Measurements from ENCODE around the gene DNM2. TPM values are rescaled to one million over a fixed set of nuclear protein-coding genes. Genes with fewer than 3 reads are reported as not detected.

DNM2 gene
- total RNA-seq, 1 experiment from 2014 or later: 188 TPM

DNA sequence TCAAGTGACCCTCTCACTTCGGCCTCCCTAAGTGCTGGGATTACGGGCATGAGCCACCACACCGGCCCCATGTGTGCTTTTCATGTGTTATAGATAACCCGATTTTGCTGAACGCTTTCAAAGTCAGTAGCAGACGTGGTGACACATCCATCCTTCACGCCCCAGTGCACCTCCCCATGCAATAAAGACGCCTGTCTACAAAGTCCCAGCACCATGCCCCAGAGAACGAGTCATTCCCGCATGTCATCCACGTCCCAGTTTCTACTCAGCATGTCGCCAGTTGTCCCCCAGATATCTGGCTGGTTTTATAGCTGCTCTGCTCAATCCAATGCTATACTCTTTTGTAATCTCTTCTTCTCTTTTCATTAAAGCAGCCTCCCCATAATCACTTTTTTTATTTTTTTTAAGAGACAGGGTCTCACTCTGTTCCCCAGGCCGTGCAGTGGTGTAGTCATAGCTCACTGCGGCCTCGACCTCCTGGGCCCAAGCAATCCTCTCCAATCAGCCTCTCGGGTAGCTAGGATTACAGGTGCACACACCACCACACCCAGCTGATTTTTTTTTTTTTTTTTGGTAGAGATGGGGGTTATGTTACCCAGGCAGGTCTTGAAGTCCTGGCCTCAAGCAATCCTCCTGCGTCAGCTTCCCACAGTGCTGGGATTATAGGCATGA is 42.5 kb downstream of the DNM2 start:
- POLR2A ChIA-PET (ENCODE audit: unreplicated experiment): interaction anchor here (0.8 kb wide), 1 partner anchor 43 kb away, joined by 5 read pairs; no protein-coding TSS in a partner anchor

DNA sequence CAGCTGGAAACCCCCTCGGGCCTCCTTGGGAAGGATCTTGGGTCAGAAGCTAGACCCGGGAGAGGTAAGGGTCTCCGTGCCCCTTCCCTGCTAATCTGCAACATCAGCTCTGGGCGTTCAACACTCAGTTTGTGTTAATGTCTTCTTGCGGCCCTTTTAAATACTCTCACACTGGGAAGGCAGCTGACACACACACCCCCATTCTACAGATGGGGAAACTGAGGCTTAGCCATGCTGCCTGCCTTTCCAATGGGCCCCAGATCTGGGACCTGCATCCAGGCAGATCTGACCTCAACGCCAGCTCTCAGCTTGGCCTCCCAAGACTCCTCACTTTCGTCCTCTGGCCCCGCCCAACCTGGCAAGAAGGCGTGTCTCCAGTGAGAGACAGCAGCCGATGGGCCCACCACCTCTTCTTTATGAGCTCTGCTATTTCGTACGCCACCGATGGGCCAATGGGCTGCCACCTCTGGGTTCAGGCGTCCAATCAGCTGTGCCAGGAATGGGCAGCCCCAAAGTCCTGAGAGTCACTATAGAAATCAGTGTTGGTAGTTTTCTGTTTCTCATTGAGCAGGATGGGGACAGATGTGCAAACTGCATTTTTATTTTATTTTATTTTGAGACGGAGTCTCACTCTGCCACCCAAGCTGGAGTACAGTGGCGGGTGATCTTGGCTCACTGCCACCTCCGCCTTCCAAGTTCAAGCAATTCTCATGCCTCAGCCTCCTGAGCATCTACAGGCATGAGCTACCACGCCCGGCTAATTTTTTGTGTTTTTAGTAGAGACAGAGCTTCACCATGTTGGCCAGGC is 43.8 kb downstream of the DNM2 start:
- ChIA-PET POLR2A (ENCODE audit: unreplicated experiment) (no interaction called here), CTCF (no interaction called here)
- peaks cover 23% of the 10 kb centered on the region for H4K20me1 ChIP-seq (ENCODE audit: insufficient read depth)
- peak in 1 of 2 experiments; percentile 32 for DNase-seq
- peak overlapping the region; percentile 34; the same call in 1 of the 2 replicates for H3K27ac ChIP-seq
- H3K4me1 ChIP-seq (replicated peaks; ENCODE audit: insufficient read depth): peaks cover 47% of the 10 kb centered on the region
- intact Hi-C loops (cut with micrococcal nuclease; ENCODE audit: unreplicated experiment): loop anchor here (1.0 kb wide), 1 partner anchor 12 kb away; no protein-coding TSS in a partner anchor
- no peaks in the 10 kb centered on the region for H3K9me2 ChIP-seq (ENCODE audit: insufficient read depth)
- peaks cover 6% of the 10 kb centered on the region; the same call in 1 of the 2 replicates for H3K36me3 ChIP-seq (ENCODE audit: low read depth)
- BruUV-seq (replicated peaks): TSS peak; percentile 5
- H3F3A ChIP-seq (ENCODE audit: insufficient read depth, low read depth): peaks cover 39% of the 10 kb centered on the region
- no peaks in the 10 kb centered on the region for H3K27me3 ChIP-seq (ENCODE audit: insufficient read depth, low read depth)
- H3K4me3 ChIP-seq: no peak overlapping the region
- H2AFZ ChIP-seq: no peak overlapping the region
- no peaks in the 10 kb centered on the region for H3K9me3 ChIP-seq (ENCODE audit: insufficient read depth, low read depth)
- peaks cover 40% of the 10 kb centered on the region for H3K79me2 ChIP-seq (ENCODE audit: low read depth)
- H3K4me2 ChIP-seq: no peak overlapping the region
- TF ChIP-seq EZH2 (IDR thresholded peaks at IDR 0.05; ENCODE audit: low read depth): no peak
- TF ChIP-seq, protein P1, sequence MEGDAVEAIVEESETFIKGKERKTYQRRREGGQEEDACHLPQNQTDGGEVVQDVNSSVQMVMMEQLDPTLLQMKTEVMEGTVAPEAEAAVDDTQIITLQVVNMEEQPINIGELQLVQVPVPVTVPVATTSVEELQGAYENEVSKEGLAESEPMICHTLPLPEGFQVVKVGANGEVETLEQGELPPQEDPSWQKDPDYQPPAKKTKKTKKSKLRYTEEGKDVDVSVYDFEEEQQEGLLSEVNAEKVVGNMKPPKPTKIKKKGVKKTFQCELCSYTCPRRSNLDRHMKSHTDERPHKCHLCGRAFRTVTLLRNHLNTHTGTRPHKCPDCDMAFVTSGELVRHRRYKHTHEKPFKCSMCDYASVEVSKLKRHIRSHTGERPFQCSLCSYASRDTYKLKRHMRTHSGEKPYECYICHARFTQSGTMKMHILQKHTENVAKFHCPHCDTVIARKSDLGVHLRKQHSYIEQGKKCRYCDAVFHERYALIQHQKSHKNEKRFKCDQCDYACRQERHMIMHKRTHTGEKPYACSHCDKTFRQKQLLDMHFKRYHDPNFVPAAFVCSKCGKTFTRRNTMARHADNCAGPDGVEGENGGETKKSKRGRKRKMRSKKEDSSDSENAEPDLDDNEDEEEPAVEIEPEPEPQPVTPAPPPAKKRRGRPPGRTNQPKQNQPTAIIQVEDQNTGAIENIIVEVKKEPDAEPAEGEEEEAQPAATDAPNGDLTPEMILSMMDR (conservative IDR thresholded peaks at IDR 0.05): no peak

More for the DNA sequence above, 42.5 kb downstream of the DNM2 start:
- H3K9me3 ChIP-seq (ENCODE audit: insufficient read depth, low read depth): no peaks in the 10 kb centered on the region
- H4K20me1 ChIP-seq (ENCODE audit: insufficient read depth): peaks cover 23% of the 10 kb centered on the region
- peaks cover 39% of the 10 kb centered on the region for H3F3A ChIP-seq (ENCODE audit: insufficient read depth, low read depth)
- no peaks in the 10 kb centered on the region for H3K9me2 ChIP-seq (ENCODE audit: insufficient read depth)
- no peak overlapping the region for H3K4me3 ChIP-seq
- H3K36me3 ChIP-seq (ENCODE audit: low read depth): peaks cover 6% of the 10 kb centered on the region; the same call in 1 of the 2 replicates
- intact Hi-C loops (cut with micrococcal nuclease; ENCODE audit: unreplicated experiment): no loop called here
- H3K4me1 ChIP-seq (replicated peaks; ENCODE audit: insufficient read depth): peaks cover 47% of the 10 kb centered on the region
- H3K27ac ChIP-seq: peak overlapping the region; percentile 71
- BruUV-seq (replicated peaks): no TSS peak
- H3K4me2 ChIP-seq: peak overlapping the region; percentile 29
- no peak overlapping the region for H2AFZ ChIP-seq
- H3K27me3 ChIP-seq (ENCODE audit: insufficient read depth, low read depth): no peaks in the 10 kb centered on the region
- CTCF ChIA-PET: interaction anchor here (0.5 to 0.6 kb wide), 2 partner anchors 255 to 805 kb away, joined by 4 to 5 read pairs; no protein-coding TSS in a partner anchor
- TF ChIP-seq, protein P1 (conservative IDR thresholded peaks at IDR 0.05): no peak
- TF ChIP-seq EZH2 (IDR thresholded peaks at IDR 0.05; ENCODE audit: low read depth): no peak
- peaks cover 37% of the 10 kb centered on the region for H3K79me2 ChIP-seq (ENCODE audit: low read depth)
- peak; percentile 59 to 82 for DNase-seq

GRCh38 chr19:10762656-10763055 is 44.8 kb downstream of the DNM2 start:
- peaks cover 39% of the 10 kb centered on the region for H3F3A ChIP-seq (ENCODE audit: insufficient read depth, low read depth)
- H3K9me3 ChIP-seq (ENCODE audit: insufficient read depth, low read depth): no peaks in the 10 kb centered on the region
- intact Hi-C loops (cut with micrococcal nuclease; ENCODE audit: unreplicated experiment): loop anchor here (1.0 kb wide), 1 partner anchor 13 kb away; no protein-coding TSS in a partner anchor
- peak; percentile 48 to 84 for DNase-seq
- H3K79me2 ChIP-seq (ENCODE audit: low read depth): peaks cover 43% of the 10 kb centered on the region
- H3K9me2 ChIP-seq (ENCODE audit: insufficient read depth): no peaks in the 10 kb centered on the region
- H3K27ac ChIP-seq: peak overlapping the region; percentile 45; the same call in 1 of the 2 replicates
- BruUV-seq (replicated peaks): no TSS peak
- POLR2A ChIA-PET (ENCODE audit: unreplicated experiment): interaction anchor here (0.7 kb wide), 1 partner anchor 11 kb away, joined by 3 read pairs; no protein-coding TSS in a partner anchor
- peaks cover 47% of the 10 kb centered on the region for H3K4me1 ChIP-seq (replicated peaks; ENCODE audit: insufficient read depth)
- H2AFZ ChIP-seq: no peak overlapping the region
- TF ChIP-seq, protein P1 (conservative IDR thresholded peaks at IDR 0.05): no peak
- no peak for TF ChIP-seq EZH2 (IDR thresholded peaks at IDR 0.05; ENCODE audit: low read depth)
- peaks cover 23% of the 10 kb centered on the region for H4K20me1 ChIP-seq (ENCODE audit: insufficient read depth)
- no peaks in the 10 kb centered on the region for H3K27me3 ChIP-seq (ENCODE audit: insufficient read depth, low read depth)
- H3K4me3 ChIP-seq: no peak overlapping the region
- H3K36me3 ChIP-seq (ENCODE audit: low read depth): peaks cover 6% of the 10 kb centered on the region; the same call in 1 of the 2 replicates
- H3K4me2 ChIP-seq: peak overlapping the region; percentile 30
- CTCF ChIA-PET: interaction anchor here (1.1 kb wide), 1 partner anchor 45 kb away, joined by 5 read pairs; the partner anchor contains the start of gene DNM2

Data from PC-9 (cell line).